Mesothelial cell of epicardium (in vitro differentiated cells): ENCODE measurements around the gene MYRF. TPM values are rescaled to one million over a fixed set of nuclear protein-coding genes. Genes with fewer than 3 reads are reported as not detected.

Experiments
- DNase-seq, 2 experiments: peaks; one replicate each; pipeline ENCODE4 v3.0.0; 2021; ENCODE audit warnings: low spot score in 2 of 2; ENCODE audit not compliant: unreplicated experiment in 2 of 2
- H3K27ac Mint-ChIP-seq: 2 replicates; pipeline ENCODE4 v1.8.0; 2021; ENCODE audit warnings: mixed read lengths
- H3K27me3 Mint-ChIP-seq: 2 replicates; pipeline ENCODE4 v1.8.0; 2021; ENCODE audit warnings: low read depth, mixed read lengths
- H3K36me3 Mint-ChIP-seq: 2 replicates; pipeline ENCODE4 v1.8.0; 2021; ENCODE audit warnings: mixed read lengths
- H3K4me1 Mint-ChIP-seq: 2 replicates; pipeline ENCODE4 v1.8.0; 2021; ENCODE audit warnings: mixed read lengths
- H3K4me3 Mint-ChIP-seq: 2 replicates; pipeline ENCODE4 v1.8.0; 2021; ENCODE audit warnings: mild to moderate bottlenecking, moderate library complexity, mixed read lengths
- H3K9me3 Mint-ChIP-seq: 2 replicates; pipeline ENCODE4 v1.8.0; 2021; ENCODE audit warnings: mixed read lengths
- total RNA-seq: library from RNA; stranded (reverse); gene quantifications from 3 replicates; pipeline ENCODE4 v1.2.1, GENCODE V29; 2021
- TF ChIP-seq, protein P1 (sequence below): fragments of 200-600 bp; sonication (generic); IDR thresholded peaks from one replicate; pipeline ENCODE4 v1.5.0; 2021; ENCODE audit warnings: antibody characterized with exemption; ENCODE audit not compliant: unreplicated experiment

The MYRF gene
- total RNA-seq, 1 donor from 2014 or later = 428 TPM

DNA sequence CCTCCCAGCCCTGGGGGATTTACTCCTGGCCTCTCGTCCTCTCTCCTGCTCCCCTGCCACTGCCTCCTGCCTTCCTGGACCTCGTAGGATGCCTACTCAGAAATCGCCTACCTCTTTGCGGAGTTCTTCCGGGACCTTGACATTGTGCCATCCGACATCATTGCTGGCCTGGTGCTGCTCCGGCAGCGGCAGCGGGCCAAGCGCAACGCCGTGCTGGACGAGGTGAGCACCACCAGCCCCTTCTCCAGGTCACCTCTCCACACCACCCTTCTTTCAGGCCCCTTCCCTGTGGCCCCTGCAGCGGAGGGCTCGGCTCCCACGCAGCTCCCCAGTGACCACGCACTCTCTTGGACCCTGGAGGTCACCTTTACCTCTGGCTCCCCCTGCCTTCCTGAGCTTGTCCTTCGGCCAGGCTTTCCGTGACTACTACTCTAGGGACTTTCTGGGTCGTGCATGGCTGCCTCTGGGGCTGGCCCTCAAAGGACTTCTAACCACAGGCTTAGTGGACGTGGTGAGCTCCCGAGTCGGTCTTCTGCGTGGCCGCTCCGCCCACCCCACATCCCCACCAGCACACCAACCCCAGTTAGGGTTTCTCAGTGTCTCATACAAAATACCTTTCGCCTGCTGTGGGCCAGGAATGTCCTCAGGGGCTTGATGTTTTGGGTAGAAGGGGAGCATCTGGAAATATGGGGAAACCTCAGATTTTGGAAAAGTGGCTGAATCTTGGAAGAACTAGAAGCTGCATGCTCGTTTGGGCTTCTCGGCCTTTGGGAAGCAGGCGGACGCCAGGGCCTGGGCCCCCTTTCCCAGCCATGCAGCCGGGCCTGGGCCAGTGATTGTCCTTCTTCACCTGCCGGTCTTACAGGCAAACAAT is 24.1 kb upstream of the MYRF start:
- DNase-seq = no peak
- H3K36me3 Mint-ChIP-seq = peaks cover 9% of the 10 kb centered on the region
- peaks cover under 1% of the 10 kb centered on the region for H3K4me1 Mint-ChIP-seq
- no peak overlapping the region for H3K27ac Mint-ChIP-seq
- no peaks in the 10 kb centered on the region for H3K27me3 Mint-ChIP-seq
- H3K9me3 Mint-ChIP-seq = no peaks in the 10 kb centered on the region
- no peak overlapping the region for H3K4me3 Mint-ChIP-seq
- TF ChIP-seq, protein P1, sequence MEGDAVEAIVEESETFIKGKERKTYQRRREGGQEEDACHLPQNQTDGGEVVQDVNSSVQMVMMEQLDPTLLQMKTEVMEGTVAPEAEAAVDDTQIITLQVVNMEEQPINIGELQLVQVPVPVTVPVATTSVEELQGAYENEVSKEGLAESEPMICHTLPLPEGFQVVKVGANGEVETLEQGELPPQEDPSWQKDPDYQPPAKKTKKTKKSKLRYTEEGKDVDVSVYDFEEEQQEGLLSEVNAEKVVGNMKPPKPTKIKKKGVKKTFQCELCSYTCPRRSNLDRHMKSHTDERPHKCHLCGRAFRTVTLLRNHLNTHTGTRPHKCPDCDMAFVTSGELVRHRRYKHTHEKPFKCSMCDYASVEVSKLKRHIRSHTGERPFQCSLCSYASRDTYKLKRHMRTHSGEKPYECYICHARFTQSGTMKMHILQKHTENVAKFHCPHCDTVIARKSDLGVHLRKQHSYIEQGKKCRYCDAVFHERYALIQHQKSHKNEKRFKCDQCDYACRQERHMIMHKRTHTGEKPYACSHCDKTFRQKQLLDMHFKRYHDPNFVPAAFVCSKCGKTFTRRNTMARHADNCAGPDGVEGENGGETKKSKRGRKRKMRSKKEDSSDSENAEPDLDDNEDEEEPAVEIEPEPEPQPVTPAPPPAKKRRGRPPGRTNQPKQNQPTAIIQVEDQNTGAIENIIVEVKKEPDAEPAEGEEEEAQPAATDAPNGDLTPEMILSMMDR = no peak

DNA sequence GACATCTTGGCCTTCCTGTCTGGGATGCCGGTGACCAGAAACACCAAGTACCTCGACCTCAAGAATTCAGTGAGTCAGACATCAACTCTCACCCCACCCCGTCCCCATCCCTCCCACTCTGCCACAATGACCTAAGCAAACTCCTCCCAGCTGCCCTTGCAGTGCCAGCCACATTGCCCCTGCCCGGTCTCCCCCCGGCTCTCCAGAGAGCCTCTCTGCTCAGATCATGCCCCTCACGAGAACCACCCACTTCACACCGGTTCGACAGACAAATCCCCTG is 23.6 kb upstream of the MYRF start:
- H3K4me3 Mint-ChIP-seq = no peak overlapping the region
- no peaks in the 10 kb centered on the region for H3K27me3 Mint-ChIP-seq
- peaks cover 9% of the 10 kb centered on the region for H3K36me3 Mint-ChIP-seq

DNA sequence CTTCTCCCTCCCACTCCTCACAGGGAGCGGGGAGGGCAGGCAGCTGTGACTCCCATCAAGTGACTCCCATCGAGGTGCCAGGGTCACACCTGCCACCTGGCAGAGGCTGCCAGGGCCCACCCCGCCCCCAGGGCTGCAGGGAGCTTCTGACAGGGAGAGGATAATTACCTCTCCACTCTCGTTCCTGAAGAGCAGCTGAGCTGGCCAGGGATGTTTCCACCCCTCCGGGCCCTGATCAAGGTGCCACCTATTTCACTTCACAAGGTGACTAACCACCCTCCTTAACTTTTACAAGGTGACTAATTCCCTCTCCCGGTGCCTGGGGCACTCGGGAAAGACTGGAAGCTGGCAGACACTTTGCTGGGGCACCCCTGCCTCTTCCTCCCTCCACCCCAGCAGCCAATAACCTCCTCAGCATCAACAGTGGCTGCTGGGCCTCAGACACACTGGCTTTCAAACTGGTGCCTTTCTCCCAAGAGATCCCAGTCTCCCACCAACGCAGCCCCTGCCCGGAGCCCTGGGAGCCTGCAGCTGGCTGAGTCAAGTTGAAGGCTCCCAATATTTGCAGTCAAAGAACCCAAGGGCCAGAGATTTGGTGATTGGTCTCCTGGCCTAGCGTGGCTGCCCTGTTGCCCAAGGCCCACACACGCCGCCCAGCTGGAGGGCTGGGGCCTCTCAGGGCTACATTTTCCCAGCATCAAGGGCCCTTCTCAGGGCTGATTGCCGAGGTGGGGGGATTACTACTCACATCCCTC is 22.0 kb upstream of the MYRF start:
- Mint-ChIP-seq H3K9me3 (no peaks in the 10 kb centered on the region), H3K27ac (no peak overlapping the region), H3K4me1 (peaks cover 1% of the 10 kb centered on the region), H3K27me3 (no peaks in the 10 kb centered on the region), H3K36me3 (peaks cover 9% of the 10 kb centered on the region), H3K4me3 (no peak overlapping the region)
- TF ChIP-seq, protein P1 = no peak
- DNase-seq = no peak

More for the DNA sequence above, 23.6 kb upstream of the MYRF start:
- no peak overlapping the region for H3K27ac Mint-ChIP-seq
- no peaks in the 10 kb centered on the region for H3K9me3 Mint-ChIP-seq
- peaks cover 1% of the 10 kb centered on the region for H3K4me1 Mint-ChIP-seq
- TF ChIP-seq, protein P1 = no peak
- no peak for DNase-seq

DNA sequence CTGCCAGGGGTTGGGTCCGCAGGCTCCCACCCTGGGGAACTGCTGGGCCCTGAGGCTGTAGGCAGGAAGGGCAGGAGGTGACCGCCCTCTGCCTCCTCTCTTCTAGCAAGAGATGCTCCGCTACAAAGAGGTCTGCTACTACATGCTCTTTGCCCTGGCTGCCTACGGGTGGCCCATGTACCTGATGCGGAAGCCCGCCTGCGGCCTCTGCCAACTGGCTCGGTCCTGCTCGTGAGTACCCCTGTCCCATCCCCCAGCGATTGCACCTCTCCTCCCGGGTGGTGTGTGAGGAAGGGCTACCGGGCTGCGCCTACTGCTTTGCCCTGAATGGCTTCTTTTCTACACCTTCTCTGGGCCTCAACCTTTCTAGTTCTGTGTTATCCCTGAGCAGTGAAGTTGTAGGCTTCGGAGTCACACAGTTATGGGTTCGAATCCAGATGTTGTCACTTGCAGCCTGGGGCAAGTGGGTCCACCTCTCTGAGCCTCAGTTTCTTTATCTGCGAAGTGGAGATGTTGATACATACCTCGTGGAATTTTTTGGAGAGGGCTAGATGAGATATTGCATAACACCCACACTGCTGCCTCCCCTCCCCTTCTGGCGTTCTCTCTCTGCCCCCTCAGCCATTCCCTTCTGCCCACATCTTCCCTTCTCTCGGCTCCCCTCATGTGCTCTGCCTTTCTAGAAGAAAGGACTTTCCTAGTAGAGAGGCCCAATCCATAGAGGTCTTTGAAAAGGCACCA is 21.1 kb upstream of the MYRF start:
- no peak overlapping the region for H3K4me3 Mint-ChIP-seq
- H3K4me1 Mint-ChIP-seq = peaks cover 1% of the 10 kb centered on the region
- no peaks in the 10 kb centered on the region for H3K27me3 Mint-ChIP-seq
- TF ChIP-seq, protein P1 = no peak
- no peaks in the 10 kb centered on the region for H3K9me3 Mint-ChIP-seq
- DNase-seq = no peak
- no peak overlapping the region for H3K27ac Mint-ChIP-seq
- peaks cover 11% of the 10 kb centered on the region for H3K36me3 Mint-ChIP-seq

DNA sequence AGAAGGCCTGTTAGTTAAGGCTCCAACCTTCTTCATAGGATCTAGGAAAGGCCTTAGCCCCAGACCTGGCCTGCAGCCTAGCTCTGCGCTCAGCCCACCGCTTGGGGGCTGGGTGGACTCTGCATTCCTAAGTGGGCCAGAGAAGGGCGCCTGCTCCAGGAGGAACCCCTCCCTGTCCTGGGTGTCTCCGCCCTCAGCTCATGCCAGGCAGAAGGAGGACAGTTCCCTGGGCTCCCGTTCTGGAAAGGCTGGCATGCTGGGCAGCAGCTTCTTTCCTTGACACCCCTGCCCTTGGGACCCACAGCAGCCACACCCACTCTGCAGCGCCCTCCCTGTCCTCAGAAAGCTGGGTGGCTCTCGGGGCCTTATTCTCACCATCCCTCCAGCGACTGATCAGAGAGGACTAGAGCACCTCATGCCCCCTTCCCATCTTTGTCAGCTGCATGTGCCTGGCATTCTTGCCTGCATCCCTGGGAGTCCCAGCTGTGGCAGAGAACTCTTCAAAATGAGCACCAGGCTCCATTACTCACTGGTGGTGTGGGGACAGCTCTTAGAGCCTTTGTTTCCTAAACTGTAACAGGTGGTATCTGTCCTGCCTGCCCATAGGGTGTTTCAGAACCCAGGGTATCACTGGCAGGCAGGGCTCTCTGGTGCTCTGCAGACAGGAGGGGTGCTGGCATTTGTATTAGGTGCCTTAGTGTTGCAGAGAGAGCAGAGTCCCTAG is 20.3 kb upstream of the MYRF start:
- TF ChIP-seq, protein P1 = no peak
- Mint-ChIP-seq H3K9me3 (no peaks in the 10 kb centered on the region), H3K27ac (no peak overlapping the region), H3K4me1 (peaks cover 1% of the 10 kb centered on the region), H3K36me3 (peaks cover 11% of the 10 kb centered on the region), H3K27me3 (no peaks in the 10 kb centered on the region), H3K4me3 (no peak overlapping the region)
- no peak for DNase-seq
